ENCODE measurements around the gene ADAMTSL2. TPM values are rescaled to one million over a fixed set of nuclear protein-coding genes. Genes with fewer than 3 reads are reported as not detected.

Gene ADAMTSL2
- total RNA-seq, 4 donors from 2014 or later, result 11.1 to 38.9 (median 26.9) TPM

- Histone ChIP-seq H3K27ac (no peak overlapping the region), H3K27me3 (peaks cover 0 to 7% of the 10 kb centered on the region in 2 donors), H3K4me3 (no peak overlapping the region), H3K9me3 (no peaks in the 10 kb centered on the region), H3K4me1 (peaks cover 0 to 27% (median 11%) of the 10 kb centered on the region in 4 donors), H3K36me3 (no peaks in the 10 kb centered on the region)
- 89 to 96% methylated on average over 12 to 17 of the region's 17 CpGs for WGBS, 2 donors
- no peak for DNase-seq (ENCODE audit: low spot score in 2 of 2)
- TF ChIP-seq EP300 (IDR thresholded peaks at IDR 0.05) (no peak), CTCF (IDR thresholded peaks at IDR 0.05) (no peak), POLR2A (IDR thresholded peaks at IDR 0.05) (no peak)
These were observed 32.3 kb downstream of the ADAMTSL2 start for GRCh38 chr9:133566817-133567216.

GRCh38 chr9:133568186-133568585 is 33.7 kb downstream of the ADAMTSL2 start:
- Histone ChIP-seq H3K4me1 (peaks cover 0 to 29% (median 7%) of the 10 kb centered on the region in 4 donors), H3K4me3 (no peak overlapping the region), H3K27me3 (peaks cover 0 to 7% of the 10 kb centered on the region in 2 donors), H3K9me3 (no peaks in the 10 kb centered on the region), H3K27ac (no peak overlapping the region), H3K36me3 (no peaks in the 10 kb centered on the region)
- no peak for TF ChIP-seq POLR2A (IDR thresholded peaks at IDR 0.05)
- no peak for TF ChIP-seq EP300 (IDR thresholded peaks at IDR 0.05)
- TF ChIP-seq CTCF (IDR thresholded peaks at IDR 0.05), result no peak
- DNase-seq (ENCODE audit: low spot score in 2 of 2), result no peak
- 87 to 92% methylated on average over 33 of the region's 33 CpGs for WGBS, 2 donors

- H3K4me3 ChIP-seq, result no peak overlapping the region
- H3K27ac ChIP-seq, result no peak overlapping the region
- H3K4me1 ChIP-seq, result peaks cover 0 to 26% (median 4%) of the 10 kb centered on the region in 4 donors
- peaks cover 0 to 16% of the 10 kb centered on the region in 2 donors for H3K27me3 ChIP-seq
- WGBS, 2 donors, result 83 to 84% methylated on average over 14 of the region's 14 CpGs
- no peaks in the 10 kb centered on the region for H3K36me3 ChIP-seq
- TF ChIP-seq CTCF (IDR thresholded peaks at IDR 0.05) (no peak), POLR2A (IDR thresholded peaks at IDR 0.05) (no peak), EP300 (IDR thresholded peaks at IDR 0.05) (no peak)
- DNase-seq (ENCODE audit: low spot score in 2 of 2), result no peak
- no peaks in the 10 kb centered on the region for H3K9me3 ChIP-seq
These were observed 34.7 kb downstream of the ADAMTSL2 start for GRCh38 chr9:133569121-133569785.

- Histone ChIP-seq H3K27ac (no peak overlapping the region), H3K9me3 (no peaks in the 10 kb centered on the region), H3K36me3 (no peaks in the 10 kb centered on the region), H3K4me3 (no peak overlapping the region), H3K4me1 (peaks cover 0 to 20% (median 2%) of the 10 kb centered on the region in 4 donors), H3K27me3 (peaks cover 0 to 22% of the 10 kb centered on the region in 2 donors)
- TF ChIP-seq CTCF (IDR thresholded peaks at IDR 0.05) (no peak), EP300 (IDR thresholded peaks at IDR 0.05) (no peak), POLR2A (IDR thresholded peaks at IDR 0.05) (no peak)
- DNase-seq (ENCODE audit: low spot score in 2 of 2), result no peak
- whole genome bisulfite sequencing, 2 donors, result 63 to 73% methylated on average over 19 to 36 of the region's 36 CpGs
These were observed 35.6 kb downstream of the ADAMTSL2 start for GRCh38 chr9:133569891-133570690.

- Histone ChIP-seq H3K4me1 (peaks cover 0 to 15% (median 0%) of the 10 kb centered on the region in 4 donors), H3K36me3 (no peaks in the 10 kb centered on the region), H3K9me3 (no peaks in the 10 kb centered on the region), H3K27ac (no peak overlapping the region), H3K4me3 (no peak overlapping the region), H3K27me3 (peaks cover 0 to 22% of the 10 kb centered on the region in 2 donors)
- no peak for TF ChIP-seq CTCF (IDR thresholded peaks at IDR 0.05)
- no peak for TF ChIP-seq EP300 (IDR thresholded peaks at IDR 0.05)
- no peak for TF ChIP-seq POLR2A (IDR thresholded peaks at IDR 0.05)
- WGBS, 2 donors, result 66 to 69% methylated on average over 15 to 16 of the region's 16 CpGs
- no peak for DNase-seq (ENCODE audit: low spot score in 2 of 2)
These were observed 36.2 kb downstream of the ADAMTSL2 start for GRCh38 chr9:133570691-133571080.

Measured in tibial nerve (tissue), 4 donors.